GM23338 (cell line): ENCODE results near the gene ESR1.

ENCODE experiments used
- CTCF ChIP-seq, 2 experiments: fragments of 200-600 bp in 1 of 2; sonication (generic) in 1 of 2; conservative IDR thresholded peaks; 2 replicates each; pipeline versions ENCODE4 v1.5.1 to v1.6.1; 2016 to 2017; ENCODE audit warnings: antibody characterized with exemption in 2 of 2, low read depth in 2 of 2, mild to moderate bottlenecking in 2 of 2, moderate library complexity in 1 of 2
- EZH2 ChIP-seq: fragments of 200-600 bp; sonication (generic); IDR thresholded peaks from one replicate; pipeline ENCODE4 v1.8.0; 2017; ENCODE audit warnings: antibody characterized with exemption, mild to moderate bottlenecking, low read depth; ENCODE audit not compliant: unreplicated experiment
- EZH2phosphoT487 ChIP-seq: fragments of 200-600 bp; sonication (generic); IDR thresholded peaks from one replicate; pipeline ENCODE4 v1.8.1; 2018; ENCODE audit warnings: antibody characterized with exemption; ENCODE audit not compliant: unreplicated experiment
- POLR2AphosphoS5 ChIP-seq: IDR thresholded peaks from 2 replicates; pipeline ENCODE4 v1.6.1; 2016; ENCODE audit warnings: antibody characterized with exemption, low read depth

- TF ChIP-seq CTCF (conservative IDR thresholded peaks at IDR 0.05; ENCODE audit: low read depth in 2 of 2) (no peak), EZH2 (no peak), POLR2AphosphoS5 (no peak), EZH2phosphoT487 (no peak)
These were observed 155.5 kb downstream of the ESR1 start for GRCh38 chr6:151963001-151963400.
